Measurements from ENCODE around the gene C10orf71. TPM values are rescaled to one million over a fixed set of nuclear protein-coding genes. Genes with fewer than 3 reads are reported as not detected.

The C10orf71 gene
- total and polyA plus RNA-seq, 4 donors, result not detected

DNA sequence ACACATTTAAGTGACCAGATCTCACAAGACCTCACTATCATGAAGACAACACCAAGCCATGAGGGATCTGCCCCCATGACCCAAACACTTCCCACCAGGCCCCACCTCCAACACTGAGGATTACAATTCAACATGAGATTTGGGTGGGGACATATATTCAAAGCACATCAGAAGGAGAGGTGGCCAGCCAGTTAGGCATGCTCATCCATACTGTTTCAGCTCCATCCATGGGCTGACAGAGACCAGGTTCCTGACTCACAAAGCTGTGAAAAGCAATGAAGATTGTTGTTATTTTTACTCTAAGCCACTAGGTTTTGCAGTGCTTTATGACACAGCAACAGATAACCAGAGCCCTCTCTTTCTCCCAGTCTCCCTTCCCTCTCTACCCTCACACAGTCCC lies 36.0 kb downstream of the C10orf71 start:
- TF ChIP-seq, protein P1, sequence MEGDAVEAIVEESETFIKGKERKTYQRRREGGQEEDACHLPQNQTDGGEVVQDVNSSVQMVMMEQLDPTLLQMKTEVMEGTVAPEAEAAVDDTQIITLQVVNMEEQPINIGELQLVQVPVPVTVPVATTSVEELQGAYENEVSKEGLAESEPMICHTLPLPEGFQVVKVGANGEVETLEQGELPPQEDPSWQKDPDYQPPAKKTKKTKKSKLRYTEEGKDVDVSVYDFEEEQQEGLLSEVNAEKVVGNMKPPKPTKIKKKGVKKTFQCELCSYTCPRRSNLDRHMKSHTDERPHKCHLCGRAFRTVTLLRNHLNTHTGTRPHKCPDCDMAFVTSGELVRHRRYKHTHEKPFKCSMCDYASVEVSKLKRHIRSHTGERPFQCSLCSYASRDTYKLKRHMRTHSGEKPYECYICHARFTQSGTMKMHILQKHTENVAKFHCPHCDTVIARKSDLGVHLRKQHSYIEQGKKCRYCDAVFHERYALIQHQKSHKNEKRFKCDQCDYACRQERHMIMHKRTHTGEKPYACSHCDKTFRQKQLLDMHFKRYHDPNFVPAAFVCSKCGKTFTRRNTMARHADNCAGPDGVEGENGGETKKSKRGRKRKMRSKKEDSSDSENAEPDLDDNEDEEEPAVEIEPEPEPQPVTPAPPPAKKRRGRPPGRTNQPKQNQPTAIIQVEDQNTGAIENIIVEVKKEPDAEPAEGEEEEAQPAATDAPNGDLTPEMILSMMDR (IDR thresholded peaks at IDR 0.05; ENCODE audit: control extremely low read depth, extremely low read depth), result no peak
- ATAC-seq (ENCODE audit: insufficient read depth, low FRiP score) (no peak), DNase-seq (no peak)
- Histone ChIP-seq H3K4me1 (ENCODE audit: control insufficient read depth in 5 of 5, insufficient read depth in 5 of 5, low read length in 5 of 5) (no peaks in the 10 kb centered on the region), H3K27ac (ENCODE audit: low read depth in 1 of 2, low read length in 1 of 2) (no peak overlapping the region), H3K36me3 (ENCODE audit: control insufficient read depth in 4 of 4, insufficient read depth in 4 of 4, low read length in 4 of 4) (no peaks in the 10 kb centered on the region), H3K9ac (ENCODE audit: insufficient read depth in 1 of 2, low read length in 2 of 2) (no peak overlapping the region), H3K4me3 (no peak overlapping the region), H3K9me3 (ENCODE audit: control insufficient read depth in 4 of 4, insufficient read depth in 3 of 4, low read length in 3 of 4) (no peaks in the 10 kb centered on the region), H3K27me3 (ENCODE audit: control insufficient read depth in 3 of 3, insufficient read depth in 3 of 3, low read length in 2 of 3) (peaks cover 0 to 2% (median 0%) of the 10 kb centered on the region in 3 donors)

DNA sequence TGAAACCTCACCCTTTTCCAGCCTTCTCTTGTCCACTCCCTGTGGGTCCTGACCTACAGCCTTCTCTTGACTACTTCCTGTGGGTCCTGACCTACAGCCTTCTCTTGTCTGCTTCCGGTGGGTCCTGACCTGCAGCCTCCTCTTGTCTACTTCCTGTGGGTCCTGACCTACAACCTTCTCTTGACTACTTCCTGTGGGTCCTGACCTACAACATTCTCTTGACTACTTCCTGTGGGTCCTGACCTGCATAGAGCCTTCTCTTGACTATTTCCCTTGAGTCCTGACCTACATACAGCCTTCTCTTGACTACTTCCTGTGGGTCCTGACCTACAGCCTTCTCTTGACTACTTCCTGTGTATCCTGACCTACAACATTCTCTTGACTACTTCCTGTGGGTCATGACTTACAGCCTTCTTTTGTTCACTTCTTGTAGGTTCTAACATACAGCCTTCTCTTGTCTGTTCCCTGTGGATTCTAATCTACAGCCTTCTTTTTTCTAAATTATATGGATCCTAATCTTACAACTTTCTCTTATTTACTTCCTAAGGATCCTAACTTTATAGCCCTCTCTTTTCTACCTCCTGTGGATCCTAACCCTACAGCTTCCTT lies 36.5 kb downstream of the C10orf71 start:
- TF ChIP-seq, protein P1 (IDR thresholded peaks at IDR 0.05; ENCODE audit: control extremely low read depth, extremely low read depth), result no peak
- H3K9me3 ChIP-seq (ENCODE audit: control insufficient read depth in 4 of 4, insufficient read depth in 3 of 4, low read length in 3 of 4), result no peaks in the 10 kb centered on the region
- 70 to 74% methylated on average over 1 of the region's 1 CpG for WGBS, 2 donors
- H3K27me3 ChIP-seq (ENCODE audit: control insufficient read depth in 3 of 3, insufficient read depth in 3 of 3, low read length in 2 of 3), result peaks cover 0 to 2% (median 0%) of the 10 kb centered on the region in 3 donors
- H3K9ac ChIP-seq (ENCODE audit: insufficient read depth in 1 of 2, low read length in 2 of 2), result no peak overlapping the region
- H3K4me3 ChIP-seq, result no peak overlapping the region
- no peaks in the 10 kb centered on the region for H3K36me3 ChIP-seq (ENCODE audit: control insufficient read depth in 4 of 4, insufficient read depth in 4 of 4, low read length in 4 of 4)
- ATAC-seq (ENCODE audit: insufficient read depth, low FRiP score) (no peak), DNase-seq (no peak)
- no peak overlapping the region for H3K27ac ChIP-seq (ENCODE audit: low read depth in 1 of 2, low read length in 1 of 2)
- H3K4me1 ChIP-seq (ENCODE audit: control insufficient read depth in 5 of 5, insufficient read depth in 5 of 5, low read length in 5 of 5), result no peaks in the 10 kb centered on the region

DNA sequence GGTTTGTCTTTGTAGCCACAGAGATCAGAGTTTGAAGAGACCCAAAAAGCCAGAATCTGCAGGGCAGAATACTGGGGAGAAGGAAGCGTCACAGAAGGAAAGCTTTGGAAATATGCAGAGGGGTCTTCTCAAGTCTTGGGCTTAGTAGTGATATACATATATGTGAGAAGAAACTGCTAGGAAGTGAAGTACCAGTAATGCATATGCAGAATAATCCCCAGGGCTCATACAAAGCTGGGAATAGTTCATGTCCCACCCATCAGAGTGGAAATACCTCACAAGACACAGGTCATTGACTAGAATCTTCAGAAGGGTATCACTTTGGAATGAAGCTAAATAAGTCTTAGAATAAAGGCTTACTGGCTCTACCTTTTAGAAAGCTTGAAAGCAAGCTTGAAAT lies 39.6 kb downstream of the C10orf71 start:
- no peak for DNase-seq
- Histone ChIP-seq H3K9me3 (ENCODE audit: control insufficient read depth in 4 of 4, insufficient read depth in 3 of 4, low read length in 3 of 4) (no peaks in the 10 kb centered on the region), H3K4me1 (ENCODE audit: control insufficient read depth in 5 of 5, insufficient read depth in 5 of 5, low read length in 5 of 5) (no peaks in the 10 kb centered on the region), H3K27ac (ENCODE audit: low read depth in 1 of 2, low read length in 1 of 2) (no peak overlapping the region), H3K27me3 (ENCODE audit: control insufficient read depth in 3 of 3, insufficient read depth in 3 of 3, low read length in 2 of 3) (peaks cover 0 to 2% (median 0%) of the 10 kb centered on the region in 3 donors), H3K36me3 (ENCODE audit: control insufficient read depth in 4 of 4, insufficient read depth in 4 of 4, low read length in 4 of 4) (no peaks in the 10 kb centered on the region), H3K9ac (ENCODE audit: insufficient read depth in 1 of 2, low read length in 2 of 2) (no peak overlapping the region), H3K4me3 (no peak overlapping the region)
- 87 to 96% methylated on average over 1 of the region's 1 CpG for WGBS, 2 donors
- TF ChIP-seq, protein P1 (IDR thresholded peaks at IDR 0.05; ENCODE audit: control extremely low read depth, extremely low read depth), result no peak
- no peak for ATAC-seq (ENCODE audit: insufficient read depth, low FRiP score)

DNA sequence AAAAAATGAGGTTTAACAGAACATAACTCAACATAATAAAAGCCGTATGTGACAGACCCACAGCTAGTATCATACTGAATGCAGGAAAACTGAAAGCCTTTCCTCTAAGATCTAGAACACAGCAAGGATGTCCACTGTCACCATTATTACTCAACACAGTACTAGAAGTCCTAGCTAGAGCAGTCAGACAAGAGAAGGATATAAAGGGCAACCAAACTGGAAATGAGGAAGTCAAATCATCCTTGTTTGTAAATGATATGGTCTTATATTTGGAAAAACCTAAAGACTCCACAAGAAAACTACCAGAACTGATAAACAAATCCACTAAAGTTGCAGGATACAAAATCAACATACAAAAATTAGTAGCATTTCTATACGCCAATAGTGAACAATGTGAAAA lies 45.9 kb downstream of the C10orf71 start:
- H3K9ac ChIP-seq (ENCODE audit: insufficient read depth in 1 of 2, low read length in 2 of 2), result no peak overlapping the region
- no peaks in the 10 kb centered on the region for H3K4me1 ChIP-seq (ENCODE audit: control insufficient read depth in 5 of 5, insufficient read depth in 5 of 5, low read length in 5 of 5)
- no peaks in the 10 kb centered on the region for H3K36me3 ChIP-seq (ENCODE audit: control insufficient read depth in 4 of 4, insufficient read depth in 4 of 4, low read length in 4 of 4)
- no peak overlapping the region for H3K4me3 ChIP-seq
- WGBS, 2 donors, result 71 to 97% methylated on average over 2 of the region's 2 CpGs
- no peaks in the 10 kb centered on the region for H3K27me3 ChIP-seq (ENCODE audit: control insufficient read depth in 3 of 3, insufficient read depth in 3 of 3, low read length in 2 of 3)
- ATAC-seq (ENCODE audit: insufficient read depth, low FRiP score) (no peak), DNase-seq (no peak)
- H3K9me3 ChIP-seq (ENCODE audit: control insufficient read depth in 4 of 4, insufficient read depth in 3 of 4, low read length in 3 of 4), result peaks cover 0 to 7% (median 0%) of the 10 kb centered on the region in 4 donors
- H3K27ac ChIP-seq (ENCODE audit: low read depth in 1 of 2, low read length in 1 of 2), result no peak overlapping the region
- TF ChIP-seq, protein P1 (IDR thresholded peaks at IDR 0.05; ENCODE audit: control extremely low read depth, extremely low read depth), result no peak
